ENCODE measurements around the gene NIM1K. TPM values are rescaled to one million over a fixed set of nuclear protein-coding genes. Genes with fewer than 3 reads are reported as not detected.

The NIM1K gene
- total and polyA plus RNA-seq, 10 of the 15 experiments (the other 5 are each of a cell fraction or from before 2014, with no cell fraction given): 0.27 to 1.7 (median 0.66) TPM

- Histone ChIP-seq H3K27ac (ENCODE audit: control insufficient read depth, insufficient read depth) (peak overlapping the region; percentile 82), H2AFZ (ENCODE audit: control insufficient read depth, low read depth, low read length) (no peak overlapping the region; the same call in 1 of the 2 replicates), H3K79me2 (ENCODE audit: control insufficient read depth, insufficient read depth, low read length) (peaks cover 35% of the 10 kb centered on the region), H4K20me1 (ENCODE audit: control insufficient read depth, insufficient read depth) (no peaks in the 10 kb centered on the region), H3K4me2 (ENCODE audit: control insufficient read depth, insufficient read depth) (no peak overlapping the region), H3K27me3 (replicated peaks in 1 of 2; ENCODE audit: control insufficient read depth in 2 of 2, insufficient read depth in 2 of 2, low read length in 1 of 2) (no peaks in the 10 kb centered on the region), H3K36me3 (ENCODE audit: control insufficient read depth in 2 of 2, insufficient read depth in 2 of 2, low read length in 1 of 2) (peaks cover 0 to 3% of the 10 kb centered on the region in 2 experiments; a peak in 1 of 4 replicates), H3K4me1 (ENCODE audit: control insufficient read depth, insufficient read depth, low read length) (peaks cover 6% of the 10 kb centered on the region), H3K9ac (ENCODE audit: control insufficient read depth, insufficient read depth, low read length) (no peak overlapping the region), H3K4me3 (no peak overlapping the region), H3K9me3 (replicated peaks; ENCODE audit: control insufficient read depth, insufficient read depth, low read length) (no peaks in the 10 kb centered on the region; the same call in 1 of the 3 replicates)
- FAIRE-seq: no peak
- CTCF ChIA-PET: interaction anchor here (1.4 to 4.4 kb wide), 5 partner anchors 11 to 250 kb away, joined by 4 to 34 read pairs (median 23); partner anchors contain the start of gene ZNF131
- RAD21 ChIA-PET (ENCODE audit: unreplicated experiment): interaction anchor here (1.3 to 3.6 kb wide), 4 partner anchors 11 to 193 kb away, joined by 5 to 38 read pairs (median 11); partner anchors contain the start of gene ZNF131
- ATAC-seq: no peak
- SMC1A ChIA-PET (ENCODE audit: uncharacterized antibody, unreplicated experiment): interaction anchor here (3.2 to 3.9 kb wide), 3 partner anchors 72 to 170 kb away, joined by 16 to 20 read pairs (median 20); partner anchors contain the start of gene TMEM267
- in situ Hi-C loops (cut with MboI): no loop called here
- POLR2A ChIA-PET: interaction anchor here (0.6 to 4.1 kb wide), 4 partner anchors 11 to 196 kb away, joined by 3 to 46 read pairs (median 17); partner anchors contain the start of genes TMEM267 and ZNF131
- intact Hi-C loops (cut with micrococcal nuclease; ENCODE audit: unreplicated experiment): loop anchor here (5.0 kb wide), 4 partner anchors 168 to 322 kb away; partner anchors contain the start of genes NNT, TMEM267 and ZNF131
- no TSS peak for BruUV-seq (replicated peaks)
- whole genome bisulfite sequencing (ENCODE audit: insufficient coverage, insufficient replicate concordance, low lambda C conversion rate, missing lambda C conversion rate): 97% methylated on average over 6 of the region's 6 CpGs
- DNase-seq (ENCODE audit: low read depth, low spot score): no peak
- TF ChIP-seq, protein P1, sequence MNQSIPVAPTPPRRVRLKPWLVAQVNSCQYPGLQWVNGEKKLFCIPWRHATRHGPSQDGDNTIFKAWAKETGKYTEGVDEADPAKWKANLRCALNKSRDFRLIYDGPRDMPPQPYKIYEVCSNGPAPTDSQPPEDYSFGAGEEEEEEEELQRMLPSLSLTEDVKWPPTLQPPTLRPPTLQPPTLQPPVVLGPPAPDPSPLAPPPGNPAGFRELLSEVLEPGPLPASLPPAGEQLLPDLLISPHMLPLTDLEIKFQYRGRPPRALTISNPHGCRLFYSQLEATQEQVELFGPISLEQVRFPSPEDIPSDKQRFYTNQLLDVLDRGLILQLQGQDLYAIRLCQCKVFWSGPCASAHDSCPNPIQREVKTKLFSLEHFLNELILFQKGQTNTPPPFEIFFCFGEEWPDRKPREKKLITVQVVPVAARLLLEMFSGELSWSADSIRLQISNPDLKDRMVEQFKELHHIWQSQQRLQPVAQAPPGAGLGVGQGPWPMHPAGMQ (IDR thresholded peaks at IDR 0.05; ENCODE audit: borderline replicate concordance): no peak
- TF ChIP-seq SMAD1 (IDR thresholded peaks at IDR 0.05; ENCODE audit: low read depth, partially characterized antibody) (no peak), ZBTB33 (IDR thresholded peaks at IDR 0.05) (no peak), CHD2 (IDR thresholded peaks at IDR 0.05; ENCODE audit: borderline replicate concordance, low read depth, low read length) (no peak), IRF4 (IDR thresholded peaks at IDR 0.05; ENCODE audit: low read depth, low read length) (no peak), NR2C2 (IDR thresholded peaks at IDR 0.05; ENCODE audit: borderline replicate concordance, control insufficient read depth, insufficient read length, low read depth) (no peak), KDM1A (IDR thresholded peaks at IDR 0.05; ENCODE audit: borderline replicate concordance) (no peak), ZNF592 (IDR thresholded peaks at IDR 0.05) (no peak), ZSCAN29 (IDR thresholded peaks at IDR 0.05) (no peak), YY1 (IDR thresholded peaks at IDR 0.05; ENCODE audit: low read depth, low read length) (no peak), EP300 (IDR thresholded peaks at IDR 0.05; ENCODE audit: borderline replicate concordance in 1 of 2, control insufficient read depth in 1 of 2, low read depth in 2 of 2, low read length in 2 of 2) (no peak)
- TF ChIP-seq, protein P2, sequence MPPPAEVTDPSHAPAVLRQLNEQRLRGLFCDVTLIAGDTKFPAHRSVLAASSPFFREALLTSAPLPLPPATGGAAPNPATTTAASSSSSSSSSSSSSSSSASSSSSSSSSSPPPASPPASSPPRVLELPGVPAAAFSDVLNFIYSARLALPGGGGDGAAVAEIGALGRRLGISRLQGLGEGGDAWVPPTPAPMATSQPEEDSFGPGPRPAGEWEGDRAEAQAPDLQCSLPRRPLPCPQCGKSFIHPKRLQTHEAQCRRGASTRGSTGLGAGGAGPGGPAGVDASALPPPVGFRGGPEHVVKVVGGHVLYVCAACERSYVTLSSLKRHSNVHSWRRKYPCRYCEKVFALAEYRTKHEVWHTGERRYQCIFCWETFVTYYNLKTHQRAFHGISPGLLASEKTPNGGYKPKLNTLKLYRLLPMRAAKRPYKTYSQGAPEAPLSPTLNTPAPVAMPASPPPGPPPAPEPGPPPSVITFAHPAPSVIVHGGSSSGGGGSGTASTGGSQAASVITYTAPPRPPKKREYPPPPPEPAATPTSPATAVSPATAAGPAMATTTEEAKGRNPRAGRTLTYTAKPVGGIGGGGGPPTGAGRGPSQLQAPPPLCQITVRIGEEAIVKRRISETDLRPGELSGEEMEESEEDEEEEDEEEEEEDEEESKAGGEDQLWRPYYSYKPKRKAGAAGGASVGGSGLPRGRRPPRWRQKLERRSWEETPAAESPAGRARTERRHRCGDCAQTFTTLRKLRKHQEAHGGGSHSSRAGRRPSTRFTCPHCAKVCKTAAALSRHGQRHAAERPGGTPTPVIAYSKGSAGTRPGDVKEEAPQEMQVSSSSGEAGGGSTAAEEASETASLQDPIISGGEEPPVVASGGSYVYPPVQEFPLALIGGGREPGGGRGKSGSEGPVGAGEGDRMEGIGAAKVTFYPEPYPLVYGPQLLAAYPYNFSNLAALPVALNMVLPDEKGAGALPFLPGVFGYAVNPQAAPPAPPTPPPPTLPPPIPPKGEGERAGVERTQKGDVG (CRISPR knock-in tag; IDR thresholded peaks at IDR 0.05): no peak
Measured at GRCh38 chr5:43314724-43315123, 122.7 kb downstream of the NIM1K start.
